Measurements from ENCODE around the gene NOX5. TPM values are rescaled to one million over a fixed set of nuclear protein-coding genes. Genes with fewer than 3 reads are reported as not detected.

The NOX5 gene
- total and polyA plus RNA-seq, 10 of the 15 experiments (the other 5 are each of a cell fraction or from before 2014, with no cell fraction given): not detected

- no peak for TF ChIP-seq SUPT20H (IDR thresholded peaks at IDR 0.05; ENCODE audit: borderline replicate concordance, control insufficient read depth, low read depth, low read length)
Measured at GRCh38 chr15:69087366-69087976, 73.0 kb downstream of the NOX5 start (continued).

- in situ Hi-C loops (cut with MboI): no loop called here
- CTCF ChIA-PET: no interaction called here
Measured at GRCh38 chr15:69088300-69088965, 73.9 kb downstream of the NOX5 start.

More at GRCh38 chr15:69088300-69088965, 73.9 kb downstream of the NOX5 start:
- Histone ChIP-seq H3K4me2 (ENCODE audit: control insufficient read depth, insufficient read depth) (no peak overlapping the region), H3K36me3 (ENCODE audit: control insufficient read depth in 2 of 2, insufficient read depth in 2 of 2, low read length in 1 of 2) (no peaks in the 10 kb centered on the region), H3K4me3 (no peak overlapping the region), H3K9me3 (replicated peaks; ENCODE audit: control insufficient read depth, insufficient read depth, low read length) (no peaks in the 10 kb centered on the region), H3K27ac (ENCODE audit: control insufficient read depth, insufficient read depth) (no peak overlapping the region), H3K27me3 (replicated peaks in 1 of 2; ENCODE audit: control insufficient read depth in 2 of 2, insufficient read depth in 2 of 2, low read length in 1 of 2) (0 out of 4 replicates have a peak, but pooled peaks cover 0 to 2% of the 10 kb centered on the region in 2 experiments), H3K9ac (ENCODE audit: control insufficient read depth, insufficient read depth, low read length) (no peak overlapping the region), H2AFZ (ENCODE audit: control insufficient read depth, low read depth, low read length) (no peak overlapping the region), H3K4me1 (ENCODE audit: control insufficient read depth, insufficient read depth, low read length) (no peaks in the 10 kb centered on the region), H3K79me2 (ENCODE audit: control insufficient read depth, insufficient read depth, low read length) (no peaks in the 10 kb centered on the region), H4K20me1 (ENCODE audit: control insufficient read depth, insufficient read depth) (no peaks in the 10 kb centered on the region)
- FAIRE-seq (no peak), ATAC-seq (no peak), DNase-seq (ENCODE audit: low read depth, low spot score) (no peak)
- intact Hi-C loops (cut with micrococcal nuclease; ENCODE audit: unreplicated experiment): no loop called here
- ChIA-PET POLR2A (no interaction called here), SMC1A (ENCODE audit: uncharacterized antibody, unreplicated experiment) (no interaction called here), RAD21 (ENCODE audit: unreplicated experiment) (no interaction called here)
- TF ChIP-seq FOXM1 (IDR thresholded peaks at IDR 0.05; ENCODE audit: low read depth, low read length): no peak
- TF ChIP-seq SMAD1 (IDR thresholded peaks at IDR 0.05; ENCODE audit: low read depth, partially characterized antibody): no peak
- no peak for TF ChIP-seq SREBF1 (IDR thresholded peaks at IDR 0.05; ENCODE audit: low read length)
- no peak for TF ChIP-seq HDAC6 (IDR thresholded peaks at IDR 0.05; ENCODE audit: unreplicated experiment)
- TF ChIP-seq BMI1 (IDR thresholded peaks at IDR 0.05; ENCODE audit: borderline replicate concordance): no peak
- no peak for TF ChIP-seq ZNF217 (IDR thresholded peaks at IDR 0.05)
- no peak for TF ChIP-seq JUNB (IDR thresholded peaks at IDR 0.05)
- TF ChIP-seq REST (IDR thresholded peaks at IDR 0.05; ENCODE audit: low read depth, low read length): no peak
- no peak for TF ChIP-seq USF1 (IDR thresholded peaks at IDR 0.05; ENCODE audit: borderline replicate concordance, extremely low read length, insufficient read depth, low read depth, low read length)
- TF ChIP-seq SMC3 (IDR thresholded peaks at IDR 0.05; ENCODE audit: borderline replicate concordance, low read length): no peak
- TF ChIP-seq ZBED1 (IDR thresholded peaks at IDR 0.05; ENCODE audit: borderline replicate concordance): no peak
- TF ChIP-seq HCFC1 (IDR thresholded peaks at IDR 0.05; ENCODE audit: low read length): no peak
- no peak for TF ChIP-seq GABPA (IDR thresholded peaks at IDR 0.05; ENCODE audit: low read depth)
- TF ChIP-seq TAF1 (IDR thresholded peaks at IDR 0.05; ENCODE audit: borderline replicate concordance, low read depth, low read length): no peak
- TF ChIP-seq RELA (IDR thresholded peaks at IDR 0.05; ENCODE audit: borderline replicate concordance, partially characterized antibody): no peak
- TF ChIP-seq, protein P1, sequence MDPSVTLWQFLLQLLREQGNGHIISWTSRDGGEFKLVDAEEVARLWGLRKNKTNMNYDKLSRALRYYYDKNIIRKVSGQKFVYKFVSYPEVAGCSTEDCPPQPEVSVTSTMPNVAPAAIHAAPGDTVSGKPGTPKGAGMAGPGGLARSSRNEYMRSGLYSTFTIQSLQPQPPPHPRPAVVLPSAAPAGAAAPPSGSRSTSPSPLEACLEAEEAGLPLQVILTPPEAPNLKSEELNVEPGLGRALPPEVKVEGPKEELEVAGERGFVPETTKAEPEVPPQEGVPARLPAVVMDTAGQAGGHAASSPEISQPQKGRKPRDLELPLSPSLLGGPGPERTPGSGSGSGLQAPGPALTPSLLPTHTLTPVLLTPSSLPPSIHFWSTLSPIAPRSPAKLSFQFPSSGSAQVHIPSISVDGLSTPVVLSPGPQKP (IDR thresholded peaks at IDR 0.05; ENCODE audit: low read depth, low read length): no peak
- 5% methylated on average over 10 of the region's 10 CpGs for WGBS (ENCODE audit: insufficient coverage, insufficient replicate concordance, low lambda C conversion rate, missing lambda C conversion rate)
- no TSS peak for BruUV-seq (replicated peaks)
